ENCODE results near the gene LYPLAL1.

DNA sequence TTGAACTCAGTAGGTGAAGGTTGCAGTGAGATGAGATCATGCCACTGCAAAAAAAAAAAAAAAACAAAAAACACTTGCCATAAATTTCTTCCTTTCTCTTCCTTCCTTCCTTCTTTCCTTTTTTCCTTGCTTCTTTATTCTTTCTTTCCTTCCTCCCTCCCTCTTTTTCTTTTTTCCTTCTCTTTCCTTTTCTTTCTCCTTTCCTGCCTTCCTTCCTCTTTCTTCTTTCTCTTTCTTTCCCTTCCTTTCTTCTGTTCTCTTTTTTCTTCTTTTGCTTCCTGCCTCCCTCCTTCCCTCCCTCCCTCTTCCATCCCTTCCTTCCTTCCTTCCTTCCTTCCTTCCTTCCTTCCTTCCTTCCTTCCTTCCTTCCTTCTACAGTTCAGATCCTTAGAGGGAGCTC, 71.2 kb downstream of the LYPLAL1 start:
- TF ChIP-seq, protein P1, sequence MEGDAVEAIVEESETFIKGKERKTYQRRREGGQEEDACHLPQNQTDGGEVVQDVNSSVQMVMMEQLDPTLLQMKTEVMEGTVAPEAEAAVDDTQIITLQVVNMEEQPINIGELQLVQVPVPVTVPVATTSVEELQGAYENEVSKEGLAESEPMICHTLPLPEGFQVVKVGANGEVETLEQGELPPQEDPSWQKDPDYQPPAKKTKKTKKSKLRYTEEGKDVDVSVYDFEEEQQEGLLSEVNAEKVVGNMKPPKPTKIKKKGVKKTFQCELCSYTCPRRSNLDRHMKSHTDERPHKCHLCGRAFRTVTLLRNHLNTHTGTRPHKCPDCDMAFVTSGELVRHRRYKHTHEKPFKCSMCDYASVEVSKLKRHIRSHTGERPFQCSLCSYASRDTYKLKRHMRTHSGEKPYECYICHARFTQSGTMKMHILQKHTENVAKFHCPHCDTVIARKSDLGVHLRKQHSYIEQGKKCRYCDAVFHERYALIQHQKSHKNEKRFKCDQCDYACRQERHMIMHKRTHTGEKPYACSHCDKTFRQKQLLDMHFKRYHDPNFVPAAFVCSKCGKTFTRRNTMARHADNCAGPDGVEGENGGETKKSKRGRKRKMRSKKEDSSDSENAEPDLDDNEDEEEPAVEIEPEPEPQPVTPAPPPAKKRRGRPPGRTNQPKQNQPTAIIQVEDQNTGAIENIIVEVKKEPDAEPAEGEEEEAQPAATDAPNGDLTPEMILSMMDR (IDR thresholded peaks at IDR 0.05) = no peak
- no peak for TF ChIP-seq SIN3A (IDR thresholded peaks at IDR 0.05; ENCODE audit: borderline replicate concordance, insufficient read depth, low read depth, low read length)
